ENCODE measurements around the gene EVA1C.
"Not testable (repeated sequence)": the region's sequence is repeated elsewhere in the genome, so short reads cannot be mapped to it uniquely, and the experiment has no call there.

EVA1C gene

DNA sequence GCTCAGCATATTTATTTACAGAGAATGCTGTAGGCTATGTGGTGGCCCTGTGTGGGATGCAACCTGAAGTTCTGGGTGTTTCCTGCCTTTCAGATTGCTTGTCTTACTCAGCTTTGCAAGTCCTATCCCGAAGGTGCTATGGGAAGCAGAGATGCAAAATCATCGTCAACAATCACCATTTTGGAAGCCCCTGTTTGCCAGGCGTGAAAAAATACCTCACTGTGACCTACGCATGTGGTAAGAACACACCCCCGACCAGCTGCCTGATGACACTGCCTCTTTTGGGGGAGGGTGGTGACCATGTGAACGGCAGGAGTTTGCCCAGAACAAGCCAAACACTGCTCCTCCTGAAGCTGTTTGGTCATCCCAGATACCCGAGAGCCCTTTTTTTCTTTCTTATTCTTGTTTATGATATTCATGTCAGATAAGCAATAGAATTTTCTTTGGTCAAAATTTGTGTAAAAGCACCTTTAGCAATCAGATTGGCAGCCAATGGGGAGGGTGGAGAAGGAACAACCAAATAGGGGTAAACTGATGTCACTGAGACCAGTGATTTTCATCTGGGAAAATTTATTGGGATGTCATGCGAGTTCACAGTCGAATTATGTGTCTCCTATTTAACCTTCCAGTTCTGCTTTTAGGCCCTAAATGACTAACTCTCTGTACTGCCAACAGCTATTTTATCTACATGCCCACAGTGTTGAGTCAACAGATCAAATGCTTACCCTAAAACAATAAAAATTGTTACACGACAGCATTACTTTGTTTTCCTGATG, 82.6 kb downstream of the EVA1C start:
- H3K9me3 ChIP-seq (ENCODE audit: severe bottlenecking): no peaks in the 10 kb centered on the region
- ATAC-seq (ENCODE audit: low read depth) (peak; percentile 82), DNase-seq (ENCODE audit: low spot score) (no peak)
- peak overlapping the region; percentile 46 for H3K27ac ChIP-seq (ENCODE audit: poor library complexity, severe bottlenecking)
- no peak for TF ChIP-seq CTCF (IDR thresholded peaks at IDR 0.05; ENCODE audit: poor library complexity, severe bottlenecking)
- no peaks in the 10 kb centered on the region for H3K27me3 ChIP-seq (ENCODE audit: insufficient read depth, poor library complexity, severe bottlenecking)
- no peak overlapping the region for H3K4me3 ChIP-seq (ENCODE audit: severe bottlenecking)
- peaks cover 24% of the 10 kb centered on the region for H3K36me3 ChIP-seq (ENCODE audit: low read depth)
- H3K4me1 ChIP-seq (ENCODE audit: insufficient read depth, poor library complexity, severe bottlenecking): peaks cover 13% of the 10 kb centered on the region

DNA sequence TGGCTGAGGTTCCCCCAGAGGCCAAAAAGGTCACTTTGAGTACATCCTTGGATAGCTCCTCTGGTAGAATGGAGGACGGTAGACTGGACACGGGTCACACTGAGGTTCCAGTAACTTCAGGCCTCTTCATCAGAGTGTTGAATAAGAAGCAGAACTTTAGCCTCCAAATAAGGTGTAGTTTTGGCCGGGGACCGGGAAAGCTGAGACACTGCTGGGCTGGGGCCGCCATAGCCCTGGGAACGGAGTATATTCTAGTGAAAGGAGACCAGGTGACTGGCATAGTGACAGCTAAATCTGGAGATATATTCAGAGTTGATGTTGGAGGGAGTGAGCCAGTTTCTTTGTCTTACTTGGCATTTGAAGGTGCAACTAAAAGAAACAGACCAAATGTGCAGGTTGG, 84.1 kb downstream of the EVA1C start:
- no peak for TF ChIP-seq CTCF (IDR thresholded peaks at IDR 0.05; ENCODE audit: poor library complexity, severe bottlenecking)
- H3K36me3 ChIP-seq (ENCODE audit: low read depth): peaks cover 27% of the 10 kb centered on the region
- DNase-seq (ENCODE audit: low spot score) (no peak), ATAC-seq (ENCODE audit: low read depth) (no peak)
- peaks cover 13% of the 10 kb centered on the region for H3K4me1 ChIP-seq (ENCODE audit: insufficient read depth, poor library complexity, severe bottlenecking)
- no peaks in the 10 kb centered on the region for H3K9me3 ChIP-seq (ENCODE audit: severe bottlenecking)
- no peak overlapping the region for H3K27ac ChIP-seq (ENCODE audit: poor library complexity, severe bottlenecking)
- H3K27me3 ChIP-seq (ENCODE audit: insufficient read depth, poor library complexity, severe bottlenecking): no peaks in the 10 kb centered on the region
- H3K4me3 ChIP-seq (ENCODE audit: severe bottlenecking): no peak overlapping the region

GRCh38 chr21:32499249-32500055, 86.9 kb downstream of the EVA1C start:
- peaks cover 9% of the 10 kb centered on the region for H3K4me1 ChIP-seq (ENCODE audit: insufficient read depth, poor library complexity, severe bottlenecking)
- no peaks in the 10 kb centered on the region for H3K9me3 ChIP-seq (ENCODE audit: severe bottlenecking)
- peaks cover 41% of the 10 kb centered on the region for H3K36me3 ChIP-seq (ENCODE audit: low read depth)
- no peak for ATAC-seq (ENCODE audit: low read depth)
- TF ChIP-seq CTCF (IDR thresholded peaks at IDR 0.05; ENCODE audit: poor library complexity, severe bottlenecking): no peak
- peak overlapping the region; percentile 22 for H3K27ac ChIP-seq (ENCODE audit: poor library complexity, severe bottlenecking)
- H3K27me3 ChIP-seq (ENCODE audit: insufficient read depth, poor library complexity, severe bottlenecking): no peaks in the 10 kb centered on the region
- H3K4me3 ChIP-seq (ENCODE audit: severe bottlenecking): no peak overlapping the region
- no peak for DNase-seq (ENCODE audit: low spot score)

DNA sequence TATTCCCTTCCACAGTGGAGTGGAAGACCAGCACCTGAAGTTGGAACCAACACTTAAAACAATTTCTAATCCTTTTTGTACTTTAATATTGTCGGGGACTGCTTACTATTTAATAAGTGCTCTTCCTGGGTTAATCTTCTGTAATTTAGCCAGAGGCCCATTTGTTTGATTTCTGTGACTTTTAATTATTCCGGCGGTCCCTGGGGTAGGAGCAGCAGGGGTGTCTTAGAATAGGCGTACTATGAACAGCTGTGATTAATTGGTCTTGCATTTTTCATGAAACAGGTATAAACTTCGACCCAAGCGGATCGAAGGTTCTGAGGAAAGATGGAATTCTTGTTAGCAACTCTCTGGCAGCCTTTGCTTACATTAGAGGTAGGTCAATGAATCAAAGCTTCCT, 91.1 kb downstream of the EVA1C start:
- not testable (repeated sequence) for H3K4me1 ChIP-seq (ENCODE audit: insufficient read depth, poor library complexity, severe bottlenecking); H3K4me3 ChIP-seq (ENCODE audit: severe bottlenecking); ATAC-seq (ENCODE audit: low read depth); H3K27me3 ChIP-seq (ENCODE audit: insufficient read depth, poor library complexity, severe bottlenecking); DNase-seq (ENCODE audit: low spot score); H3K9me3 ChIP-seq (ENCODE audit: severe bottlenecking); H3K27ac ChIP-seq (ENCODE audit: poor library complexity, severe bottlenecking)
- H3K36me3 ChIP-seq (ENCODE audit: low read depth): peaks cover 29% of the 10 kb centered on the region

DNA sequence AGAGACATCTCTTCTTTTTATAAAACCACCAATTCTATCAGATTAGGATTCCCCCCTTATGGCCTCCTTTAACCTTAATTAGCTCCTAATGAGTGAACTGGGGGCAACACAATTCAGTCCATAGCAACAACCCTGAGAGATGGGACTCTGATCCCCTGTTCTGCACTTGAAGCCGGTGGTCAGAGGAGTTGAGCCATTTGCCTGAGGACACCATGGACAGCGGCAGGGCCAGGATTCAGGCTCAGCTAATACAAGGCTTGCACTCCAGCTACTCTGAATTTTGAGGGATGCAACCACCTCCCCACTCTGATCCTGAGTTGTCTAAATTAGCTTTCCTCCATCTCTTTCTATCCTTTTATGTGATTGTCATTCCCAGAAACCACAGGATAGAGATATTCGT, 93.3 kb downstream of the EVA1C start:
- not testable (repeated sequence) for H3K27me3 ChIP-seq (ENCODE audit: insufficient read depth, poor library complexity, severe bottlenecking); H3K4me1 ChIP-seq (ENCODE audit: insufficient read depth, poor library complexity, severe bottlenecking); DNase-seq (ENCODE audit: low spot score); ATAC-seq (ENCODE audit: low read depth); H3K27ac ChIP-seq (ENCODE audit: poor library complexity, severe bottlenecking); H3K4me3 ChIP-seq (ENCODE audit: severe bottlenecking); H3K9me3 ChIP-seq (ENCODE audit: severe bottlenecking)
- peaks cover 29% of the 10 kb centered on the region for H3K36me3 ChIP-seq (ENCODE audit: low read depth)

- peaks cover 25% of the 10 kb centered on the region for H3K36me3 ChIP-seq (ENCODE audit: low read depth)
- H3K4me1 ChIP-seq (ENCODE audit: insufficient read depth, poor library complexity, severe bottlenecking); H3K27me3 ChIP-seq (ENCODE audit: insufficient read depth, poor library complexity, severe bottlenecking); DNase-seq (ENCODE audit: low spot score); H3K4me3 ChIP-seq (ENCODE audit: severe bottlenecking); H3K9me3 ChIP-seq (ENCODE audit: severe bottlenecking); ATAC-seq (ENCODE audit: low read depth); H3K27ac ChIP-seq (ENCODE audit: poor library complexity, severe bottlenecking): not testable (repeated sequence)
Observed at GRCh38 chr21:32506411-32506965, 94.0 kb downstream of the EVA1C start.
